ENCODE results near the gene SF3B1. TPM values are rescaled to one million over a fixed set of nuclear protein-coding genes. Genes with fewer than 3 reads are reported as not detected.

Gene SF3B1
- total and polyA plus RNA-seq, 2 of the 13 experiments (the other 11 are each of a cell fraction or from before 2014, with no cell fraction given): 387 to 750 TPM

GRCh38 chr2:197416268-197416667 is 18.6 kb downstream of the SF3B1 start:
- FAIRE-seq (no peak), ATAC-seq (peak; percentile 26), DNase-seq (ENCODE audit: low spot score) (no peak)
- TF ChIP-seq RBM22 (optimal IDR thresholded peaks at IDR 0.05; ENCODE audit: low read length): peak; percentile 75
- no peak for TF ChIP-seq ELF4 (CRISPR knock-in tag; IDR thresholded peaks at IDR 0.05; ENCODE audit: borderline replicate concordance)
- peak; percentile 62; the same call in 1 of the 2 replicates for TF ChIP-seq POLR2AphosphoS2 (IDR thresholded peaks at IDR 0.05; ENCODE audit: low read depth, low read length)
- peak; percentile 72; the same call in 1 of the 2 replicates for TF ChIP-seq THRA (CRISPR knock-in tag; IDR thresholded peaks at IDR 0.05; ENCODE audit: borderline replicate concordance)
- Histone ChIP-seq H3K4me3 (replicated peaks in 1 of 3; ENCODE audit: insufficient read depth in 1 of 3, low read depth in 2 of 3, low read length in 3 of 3) (no peak overlapping the region), H3K36me3 (replicated peaks in 1 of 2; ENCODE audit: control insufficient read depth in 1 of 2, insufficient read depth in 2 of 2, low read length in 2 of 2) (peaks cover 35 to 81% of the 10 kb centered on the region in 2 experiments), H2AFZ (ENCODE audit: low read length) (no peak overlapping the region), H3K79me2 (ENCODE audit: insufficient read depth, low read length) (peaks cover 46% of the 10 kb centered on the region), H3K4me1 (ENCODE audit: insufficient read depth, low read length) (no peaks in the 10 kb centered on the region), H3K27me3 (ENCODE audit: control insufficient read depth in 1 of 2, insufficient read depth in 2 of 2, low read length in 2 of 2) (no peaks in the 10 kb centered on the region), H3K27ac (ENCODE audit: extremely low read length, insufficient read depth, low read length) (no peak overlapping the region), H3K4me2 (ENCODE audit: low read depth, low read length) (no peak overlapping the region), H4K20me1 (ENCODE audit: insufficient read depth, low read length) (peaks cover 29% of the 10 kb centered on the region; the same call in 1 of the 2 replicates), H3K9me3 (ENCODE audit: low read length) (no peaks in the 10 kb centered on the region), H3K9ac (ENCODE audit: insufficient read depth, low read depth, low read length) (no peak overlapping the region)
- in situ Hi-C loops (cut with HindIII; ENCODE audit: extremely low pct_ligation_motif_present, low pct_unique_long_range_greater_than_20kb) (no loop called here), intact Hi-C loops (cut with micrococcal nuclease; ENCODE audit: unreplicated experiment) (no loop called here)
- ChIA-PET CTCF (ENCODE audit: low intra/inter-chr PET ratio, low total read pairs) (no interaction called here), POLR2A (interaction anchor here (1.1 to 1.7 kb wide), 2 partner anchors 19 to 37 kb away, joined by 3 to 5 read pairs; partner anchors contain the start of genes COQ10B and SF3B1)
- BruUV-seq (replicated peaks): no TSS peak
- 90% methylated on average over 1 of the region's 1 CpG for WGBS (ENCODE audit: low lambda C conversion rate)

GRCh38 chr2:197414515-197414914 is 20.3 kb downstream of the SF3B1 start:
- DNase-seq (ENCODE audit: low spot score) (no peak), ATAC-seq (peak; percentile 42), FAIRE-seq (no peak)
- no peak overlapping the region for H3K4me2 ChIP-seq (ENCODE audit: low read depth, low read length)
- peaks cover 36 to 81% of the 10 kb centered on the region in 2 experiments for H3K36me3 ChIP-seq (replicated peaks in 1 of 2; ENCODE audit: control insufficient read depth in 1 of 2, insufficient read depth in 2 of 2, low read length in 2 of 2)
- CTCF ChIA-PET (ENCODE audit: low intra/inter-chr PET ratio, low total read pairs): no interaction called here
- H3K4me3 ChIP-seq (replicated peaks in 1 of 3; ENCODE audit: insufficient read depth in 1 of 3, low read depth in 2 of 3, low read length in 3 of 3): no peak overlapping the region
- H3K9ac ChIP-seq (ENCODE audit: insufficient read depth, low read depth, low read length): no peak overlapping the region
- POLR2A ChIA-PET: interaction anchor here (1.6 to 1.9 kb wide), 3 partner anchors 20 to 85 kb away, joined by 4 to 7 read pairs (median 6); partner anchors contain the start of genes HSPD1, HSPE1 and SF3B1
- TF ChIP-seq ZZZ3 (CRISPR knock-in tag; IDR thresholded peaks at IDR 0.05; ENCODE audit: borderline replicate concordance) (no peak), YEATS2 (CRISPR knock-in tag; IDR thresholded peaks at IDR 0.05; ENCODE audit: borderline replicate concordance) (no peak), SSRP1 (CRISPR knock-in tag; IDR thresholded peaks at IDR 0.05) (0 out of 2 replicates have a peak, but pooled peaks have one; percentile 38), RNF219 (CRISPR knock-in tag; IDR thresholded peaks at IDR 0.05) (0 out of 2 replicates have a peak, but pooled peaks have one; percentile 19)
- H3K9me3 ChIP-seq (ENCODE audit: low read length): no peaks in the 10 kb centered on the region
- peaks cover 34% of the 10 kb centered on the region for H3K79me2 ChIP-seq (ENCODE audit: insufficient read depth, low read length)
- no peaks in the 10 kb centered on the region for H3K27me3 ChIP-seq (ENCODE audit: control insufficient read depth in 1 of 2, insufficient read depth in 2 of 2, low read length in 2 of 2)
- no TSS peak for BruUV-seq (replicated peaks)
- intact Hi-C loops (cut with micrococcal nuclease; ENCODE audit: unreplicated experiment): no loop called here
- in situ Hi-C loops (cut with HindIII; ENCODE audit: extremely low pct_ligation_motif_present, low pct_unique_long_range_greater_than_20kb): no loop called here
- no peak overlapping the region for H2AFZ ChIP-seq (ENCODE audit: low read length)
- H3K4me1 ChIP-seq (ENCODE audit: insufficient read depth, low read length): no peaks in the 10 kb centered on the region
- 95% methylated on average over 2 of the region's 2 CpGs for WGBS (ENCODE audit: low lambda C conversion rate)
- no peak overlapping the region for H3K27ac ChIP-seq (ENCODE audit: extremely low read length, insufficient read depth, low read length)
- peaks cover 17% of the 10 kb centered on the region; the same call in 1 of the 2 replicates for H4K20me1 ChIP-seq (ENCODE audit: insufficient read depth, low read length)
